Ovary (tissue), 3 donors: ENCODE data around the gene ASPSCR1.

Experiments
- EP300 ChIP-seq: sonication (generic); formaldehyde crosslinking; IDR thresholded peaks from one replicate; pipeline ENCODE4 v1.6.1; 2017; ENCODE audit warnings: antibody characterized with exemption
- POLR2A ChIP-seq: fragments of 450-650 bp; IDR thresholded peaks from one replicate; pipeline ENCODE4 v1.6.1; 2017; ENCODE audit warnings: antibody characterized with exemption, mild to moderate bottlenecking, moderate library complexity
- TF ChIP-seq, protein P1 (sequence below), 3 donors: fragments of 450-650 bp in 2 of 3; fragments of 200-600 bp in 1 of 3; IDR thresholded peaks; one replicate each; pipeline versions ENCODE4 v1.5.1 to v1.8.0; 2016 to 2022; ENCODE audit warnings: antibody characterized with exemption in 3 of 3, mild to moderate bottlenecking in 1 of 3
- donor health status: DM: no; HTN: no; CAD: no.

- TF ChIP-seq, protein P1, sequence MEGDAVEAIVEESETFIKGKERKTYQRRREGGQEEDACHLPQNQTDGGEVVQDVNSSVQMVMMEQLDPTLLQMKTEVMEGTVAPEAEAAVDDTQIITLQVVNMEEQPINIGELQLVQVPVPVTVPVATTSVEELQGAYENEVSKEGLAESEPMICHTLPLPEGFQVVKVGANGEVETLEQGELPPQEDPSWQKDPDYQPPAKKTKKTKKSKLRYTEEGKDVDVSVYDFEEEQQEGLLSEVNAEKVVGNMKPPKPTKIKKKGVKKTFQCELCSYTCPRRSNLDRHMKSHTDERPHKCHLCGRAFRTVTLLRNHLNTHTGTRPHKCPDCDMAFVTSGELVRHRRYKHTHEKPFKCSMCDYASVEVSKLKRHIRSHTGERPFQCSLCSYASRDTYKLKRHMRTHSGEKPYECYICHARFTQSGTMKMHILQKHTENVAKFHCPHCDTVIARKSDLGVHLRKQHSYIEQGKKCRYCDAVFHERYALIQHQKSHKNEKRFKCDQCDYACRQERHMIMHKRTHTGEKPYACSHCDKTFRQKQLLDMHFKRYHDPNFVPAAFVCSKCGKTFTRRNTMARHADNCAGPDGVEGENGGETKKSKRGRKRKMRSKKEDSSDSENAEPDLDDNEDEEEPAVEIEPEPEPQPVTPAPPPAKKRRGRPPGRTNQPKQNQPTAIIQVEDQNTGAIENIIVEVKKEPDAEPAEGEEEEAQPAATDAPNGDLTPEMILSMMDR (IDR thresholded peaks at IDR 0.05) = no peak
- TF ChIP-seq POLR2A (no peak), EP300 (no peak)
Observed at GRCh38 chr17:81978524-81979298, 1.3 kb downstream of the ASPSCR1 start.
